Neural crest cell (in vitro differentiated cells): ENCODE measurements around the gene KCP. TPM values are rescaled to one million over a fixed set of nuclear protein-coding genes. Genes with fewer than 3 reads are reported as not detected.
A peak's percentile ranks its signal among the peaks of the same experiment; 100 is the strongest.

Source experiments
- DNase-seq: peaks from one replicate; pipeline ENCODE4 v3.0.0; 2021; ENCODE audit warnings: low read depth, mixed read lengths, low spot score
- H3K27ac Mint-ChIP-seq: one replicate; pipeline ENCODE4 v1.8.0; 2021; ENCODE audit warnings: mild to moderate bottlenecking, mixed read lengths; ENCODE audit not compliant: unreplicated experiment
- H3K27me3 Mint-ChIP-seq: 2 replicates; pipeline ENCODE4 v1.8.0; 2021; ENCODE audit warnings: low read depth, mild to moderate bottlenecking, mixed read lengths
- H3K36me3 Mint-ChIP-seq: 2 replicates; pipeline ENCODE4 v1.8.0; 2021; ENCODE audit warnings: low read depth, mild to moderate bottlenecking, mixed read lengths
- H3K4me1 Mint-ChIP-seq: 2 replicates; pipeline ENCODE4 v1.8.0; 2021; ENCODE audit warnings: mixed read lengths
- H3K4me3 Mint-ChIP-seq: one replicate; pipeline ENCODE4 v1.8.0; 2021; ENCODE audit warnings: mild to moderate bottlenecking, mixed read lengths
- H3K9me3 Mint-ChIP-seq: 2 replicates; pipeline ENCODE4 v1.8.0; 2021; ENCODE audit warnings: mixed read lengths
- total RNA-seq: library from RNA; stranded (reverse); gene quantifications from 2 replicates; pipeline ENCODE4 v1.2.1, GENCODE V29; 2021
- TF ChIP-seq, protein P1 (sequence below): fragments of 200-600 bp; sonication (generic); conservative IDR thresholded peaks from 2 replicates; pipeline ENCODE4 v1.5.0; 2021; ENCODE audit warnings: antibody characterized with exemption, mild to moderate bottlenecking

KCP gene
- total RNA-seq, 1 donor from 2014 or later = 2.9 TPM

DNA sequence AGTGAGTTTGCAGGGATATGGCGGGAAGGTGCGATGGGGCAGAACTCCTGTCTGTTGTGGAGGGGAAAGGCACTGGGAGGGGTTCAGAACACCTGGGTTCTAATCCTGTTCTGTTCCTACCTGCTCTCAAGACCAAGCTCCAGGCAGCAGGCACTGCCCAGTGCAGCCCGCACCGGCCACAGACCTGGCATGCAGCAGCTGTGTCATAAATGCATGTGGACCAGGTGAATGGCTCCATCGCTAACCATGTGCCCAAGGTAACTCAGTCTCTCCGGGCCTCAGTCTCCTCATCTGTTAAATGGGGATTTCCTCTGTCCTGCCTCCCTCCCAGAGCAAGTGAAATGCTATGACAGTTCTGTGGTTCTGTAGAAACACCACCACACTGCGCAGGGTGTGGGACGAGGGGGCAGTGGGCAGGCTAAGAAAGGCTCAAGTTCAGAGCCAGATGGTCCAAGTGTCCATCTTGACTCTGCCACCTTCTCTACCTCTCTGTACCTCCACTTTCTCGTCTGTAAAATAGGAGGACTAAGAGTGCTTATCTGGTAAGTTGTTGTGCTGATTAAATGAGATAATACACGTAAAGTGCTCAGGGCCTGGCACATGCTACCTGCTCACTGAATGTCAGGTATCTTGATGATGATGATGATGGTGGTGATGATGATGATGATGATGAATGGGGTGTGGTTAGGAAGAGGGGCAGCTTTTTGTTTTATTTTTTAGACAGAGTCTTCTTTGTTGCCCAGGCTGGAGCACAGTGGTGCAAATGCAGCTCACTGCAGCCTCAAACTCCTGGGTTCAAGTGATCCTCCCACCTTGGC, 24.9 kb downstream of the KCP start:
- H3K4me3 Mint-ChIP-seq = no peak overlapping the region

GRCh38 chr7:128884561-128885369, 25.7 kb downstream of the KCP start:
- DNase-seq = no peak
- Mint-ChIP-seq H3K36me3 (no peaks in the 10 kb centered on the region), H3K9me3 (no peaks in the 10 kb centered on the region), H3K27ac (no peak overlapping the region), H3K4me3 (no peak overlapping the region), H3K27me3 (peaks cover 3% of the 10 kb centered on the region), H3K4me1 (peaks cover 4% of the 10 kb centered on the region)
- TF ChIP-seq, protein P1, sequence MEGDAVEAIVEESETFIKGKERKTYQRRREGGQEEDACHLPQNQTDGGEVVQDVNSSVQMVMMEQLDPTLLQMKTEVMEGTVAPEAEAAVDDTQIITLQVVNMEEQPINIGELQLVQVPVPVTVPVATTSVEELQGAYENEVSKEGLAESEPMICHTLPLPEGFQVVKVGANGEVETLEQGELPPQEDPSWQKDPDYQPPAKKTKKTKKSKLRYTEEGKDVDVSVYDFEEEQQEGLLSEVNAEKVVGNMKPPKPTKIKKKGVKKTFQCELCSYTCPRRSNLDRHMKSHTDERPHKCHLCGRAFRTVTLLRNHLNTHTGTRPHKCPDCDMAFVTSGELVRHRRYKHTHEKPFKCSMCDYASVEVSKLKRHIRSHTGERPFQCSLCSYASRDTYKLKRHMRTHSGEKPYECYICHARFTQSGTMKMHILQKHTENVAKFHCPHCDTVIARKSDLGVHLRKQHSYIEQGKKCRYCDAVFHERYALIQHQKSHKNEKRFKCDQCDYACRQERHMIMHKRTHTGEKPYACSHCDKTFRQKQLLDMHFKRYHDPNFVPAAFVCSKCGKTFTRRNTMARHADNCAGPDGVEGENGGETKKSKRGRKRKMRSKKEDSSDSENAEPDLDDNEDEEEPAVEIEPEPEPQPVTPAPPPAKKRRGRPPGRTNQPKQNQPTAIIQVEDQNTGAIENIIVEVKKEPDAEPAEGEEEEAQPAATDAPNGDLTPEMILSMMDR = no peak

More for the DNA sequence above, 24.9 kb downstream of the KCP start:
- no peak overlapping the region for H3K27ac Mint-ChIP-seq
- peaks cover 3% of the 10 kb centered on the region for H3K27me3 Mint-ChIP-seq
- H3K9me3 Mint-ChIP-seq = no peaks in the 10 kb centered on the region
- TF ChIP-seq, protein P1 = no peak
- peaks cover 4% of the 10 kb centered on the region for H3K4me1 Mint-ChIP-seq
- no peaks in the 10 kb centered on the region for H3K36me3 Mint-ChIP-seq
- DNase-seq = no peak

GRCh38 chr7:128883622-128884448, 26.7 kb downstream of the KCP start:
- DNase-seq = peak; percentile 84
- H3K27ac Mint-ChIP-seq = no peak overlapping the region
- H3K36me3 Mint-ChIP-seq = no peaks in the 10 kb centered on the region
- TF ChIP-seq, protein P1 = peak; percentile 93
- H3K4me3 Mint-ChIP-seq = no peak overlapping the region
- H3K9me3 Mint-ChIP-seq = no peaks in the 10 kb centered on the region
- H3K27me3 Mint-ChIP-seq = peaks cover 3% of the 10 kb centered on the region
- peaks cover 4% of the 10 kb centered on the region for H3K4me1 Mint-ChIP-seq

- H3K9me3 Mint-ChIP-seq = no peaks in the 10 kb centered on the region
- H3K4me1 Mint-ChIP-seq = peaks cover 4% of the 10 kb centered on the region
- TF ChIP-seq, protein P1 = no peak
- H3K4me3 Mint-ChIP-seq = no peak overlapping the region
- peaks cover 3% of the 10 kb centered on the region for H3K27me3 Mint-ChIP-seq
- no peak overlapping the region for H3K27ac Mint-ChIP-seq
- DNase-seq = no peak
- H3K36me3 Mint-ChIP-seq = no peaks in the 10 kb centered on the region
These were observed 28.4 kb downstream of the KCP start for GRCh38 chr7:128882134-128882533.

DNA sequence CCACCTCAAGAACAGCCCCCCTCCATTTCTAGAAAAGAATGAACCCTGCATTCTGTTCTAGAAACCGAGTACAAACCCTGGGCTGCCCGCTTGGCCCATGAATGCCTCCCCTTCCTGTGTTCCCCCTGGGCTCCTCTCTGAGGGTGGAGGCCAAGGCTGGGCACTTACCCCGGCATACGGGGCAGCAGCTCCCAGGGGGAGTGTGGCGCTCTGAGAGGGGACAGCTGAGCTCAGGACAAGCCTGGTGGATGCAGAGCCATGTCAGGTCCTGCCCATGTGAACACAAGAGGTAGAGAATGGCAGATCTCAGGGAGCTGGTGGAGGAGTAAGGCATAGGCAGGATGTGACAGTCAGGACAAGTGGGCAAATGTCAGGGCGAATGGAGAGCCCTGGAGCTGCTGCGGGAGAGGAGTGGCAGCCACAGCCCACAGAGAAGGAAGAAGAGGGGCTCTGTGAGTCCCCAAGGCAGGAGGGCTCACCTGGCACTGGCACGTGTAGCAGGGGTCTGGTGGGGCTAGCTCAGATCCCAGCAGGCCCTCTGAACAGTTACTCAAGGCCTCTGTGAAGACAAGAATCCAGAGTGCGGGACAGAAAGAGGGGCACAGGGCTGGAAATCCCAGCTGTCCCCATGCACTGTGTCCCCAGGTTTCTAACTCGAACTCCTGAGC, 28.9 kb downstream of the KCP start:
- Mint-ChIP-seq H3K4me3 (no peak overlapping the region), H3K27ac (no peak overlapping the region), H3K9me3 (no peaks in the 10 kb centered on the region), H3K36me3 (no peaks in the 10 kb centered on the region), H3K27me3 (peaks cover 3% of the 10 kb centered on the region), H3K4me1 (peaks cover 4% of the 10 kb centered on the region)
- DNase-seq = no peak
- TF ChIP-seq, protein P1 = no peak
